HG02763 (cell line): ENCODE results near the gene ASB12.
A peak's percentile ranks its signal among the peaks of the same experiment; 100 is the strongest.
"Not testable (repeated sequence)": the region's sequence is repeated elsewhere in the genome, so short reads cannot be mapped to it uniquely, and the experiment has no call there.

ENCODE experiments used
- ATAC-seq: cut with Tn5 transposase; IDR thresholded peaks from one replicate; pipeline ENCODE4 v1.9.1; 2021; ENCODE audit warnings: mild to moderate bottlenecking, moderate library complexity; ENCODE audit not compliant: unreplicated experiment

The ASB12 gene, protein sequence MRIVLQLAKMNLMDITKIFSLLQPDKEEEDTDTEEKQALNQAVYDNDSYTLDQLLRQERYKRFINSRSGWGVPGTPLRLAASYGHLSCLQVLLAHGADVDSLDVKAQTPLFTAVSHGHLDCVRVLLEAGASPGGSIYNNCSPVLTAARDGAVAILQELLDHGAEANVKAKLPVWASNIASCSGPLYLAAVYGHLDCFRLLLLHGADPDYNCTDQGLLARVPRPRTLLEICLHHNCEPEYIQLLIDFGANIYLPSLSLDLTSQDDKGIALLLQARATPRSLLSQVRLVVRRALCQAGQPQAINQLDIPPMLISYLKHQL

DNA sequence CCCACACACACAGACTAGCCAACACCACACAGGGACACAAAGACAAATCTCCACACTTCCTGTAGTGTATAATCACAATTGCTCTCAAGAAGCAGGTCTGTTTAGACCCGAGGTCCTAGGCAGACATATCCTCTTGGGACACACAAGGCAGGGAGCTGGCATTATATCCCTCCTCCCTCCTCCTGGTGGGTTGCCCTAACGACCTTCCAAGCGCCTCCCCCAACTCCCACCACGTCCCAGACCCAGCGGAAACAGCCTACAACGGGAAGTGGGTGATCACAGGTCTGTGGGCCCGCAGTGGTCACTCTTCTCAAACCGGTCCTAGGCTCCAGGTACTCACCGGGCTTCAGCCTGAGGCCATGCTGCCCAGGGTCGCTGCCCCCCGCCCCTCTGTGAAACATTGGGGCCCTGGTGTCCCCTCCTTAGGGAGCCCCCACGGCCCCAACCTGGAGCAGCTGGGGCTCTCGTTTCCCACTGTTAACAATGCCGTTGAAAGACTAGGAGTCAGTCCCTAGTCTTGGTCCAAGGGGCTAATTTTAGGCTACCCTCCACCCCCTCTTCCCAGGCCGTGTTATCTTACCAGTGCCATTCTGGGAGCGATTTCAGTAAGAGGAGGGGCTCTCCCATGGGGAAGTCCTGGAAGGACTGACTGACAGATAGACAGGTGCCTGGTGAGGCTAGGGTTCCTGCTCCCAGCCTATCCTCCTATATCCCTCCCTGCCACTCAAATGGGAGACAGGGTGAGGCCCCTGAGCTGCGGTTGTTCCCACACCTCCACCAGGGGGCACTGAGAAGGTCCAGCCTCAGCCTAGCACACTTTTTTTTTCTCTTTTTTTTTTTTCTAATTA lies at the start of gene ASB12:
Gene ASB12 (minus strand): TSS at position 485 of the 848 bp plus-strand sequence. CDS start 4,957 bp downstream, outside the sequence.
- no peak for ATAC-seq

- ATAC-seq, result no peak
These were observed 34.9 kb upstream of the ASB12 start for GRCh38 chrX:64265265-64265664.

DNA sequence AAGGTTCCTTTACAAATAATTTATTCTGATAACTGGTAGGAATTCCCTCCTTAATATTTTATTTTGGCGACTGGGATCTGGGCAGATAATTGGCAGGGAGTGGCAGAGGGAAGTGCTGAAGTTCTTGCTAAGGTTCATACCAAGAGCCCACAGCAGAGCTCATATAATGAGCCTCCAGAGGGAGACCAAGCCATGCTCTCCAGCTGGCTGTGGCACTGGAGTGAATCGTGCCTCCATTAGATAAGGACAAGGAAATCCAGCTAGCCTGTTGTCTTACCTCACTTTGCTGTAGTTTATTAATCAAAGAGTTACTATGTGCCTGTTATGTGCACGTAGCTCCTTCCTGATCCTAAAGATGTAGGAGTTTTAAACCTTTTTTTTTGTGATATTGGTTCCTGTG lies 1.3 kb downstream of the ASB12 start:
- ATAC-seq, result no peak

DNA sequence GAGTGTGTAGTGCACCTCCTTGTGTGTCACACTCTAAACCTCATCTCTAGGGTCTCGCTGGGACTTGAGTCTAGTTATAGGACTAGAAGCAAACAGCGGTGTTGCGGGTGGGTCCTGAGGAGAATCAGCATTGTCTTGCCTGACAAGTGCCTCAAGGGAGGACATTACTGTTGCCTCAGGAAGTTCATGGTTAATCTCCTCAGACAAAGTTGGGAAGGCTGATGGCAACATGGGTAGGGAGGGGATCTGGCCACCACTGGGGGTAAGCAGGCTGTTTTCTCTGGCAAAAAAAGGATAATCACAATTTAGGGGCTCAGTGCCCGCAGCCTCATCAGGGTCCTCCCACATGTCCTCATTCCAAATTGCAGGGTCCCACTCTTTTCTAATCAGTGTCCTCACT lies 12.4 kb downstream of the ASB12 start:
- no peak for ATAC-seq

- not testable (repeated sequence) for ATAC-seq
These were observed 16.4 kb downstream of the ASB12 start for GRCh38 chrX:64213989-64214388.

- ATAC-seq, result no peak
These were observed 23.7 kb downstream of the ASB12 start for GRCh38 chrX:64206556-64207162.

GRCh38 chrX:64205735-64206501 lies 24.5 kb downstream of the ASB12 start:
- peak; percentile 90 for ATAC-seq

DNA sequence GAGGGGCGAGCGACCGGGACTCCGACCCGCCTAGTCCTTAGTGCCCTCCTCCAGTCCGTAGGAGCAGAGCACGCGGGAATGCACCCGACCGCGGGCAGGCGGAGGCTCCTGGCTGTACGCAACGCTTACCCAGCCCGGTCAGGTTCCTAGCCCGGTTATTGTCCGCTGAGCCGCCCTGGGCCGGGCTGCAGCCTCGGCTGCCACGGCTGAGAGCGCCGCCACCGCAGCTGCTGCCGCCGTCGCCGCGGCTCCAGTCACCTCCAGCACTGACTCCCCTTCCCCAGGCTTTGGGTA lies 25.0 kb downstream of the ASB12 start, which contains the start of gene AMER1:
Gene AMER1 (minus strand): TSS at position 268 of the 294 bp plus-strand sequence. CDS start 12,422 bp downstream, outside the sequence.
- ATAC-seq, result peak; percentile 35

DNA sequence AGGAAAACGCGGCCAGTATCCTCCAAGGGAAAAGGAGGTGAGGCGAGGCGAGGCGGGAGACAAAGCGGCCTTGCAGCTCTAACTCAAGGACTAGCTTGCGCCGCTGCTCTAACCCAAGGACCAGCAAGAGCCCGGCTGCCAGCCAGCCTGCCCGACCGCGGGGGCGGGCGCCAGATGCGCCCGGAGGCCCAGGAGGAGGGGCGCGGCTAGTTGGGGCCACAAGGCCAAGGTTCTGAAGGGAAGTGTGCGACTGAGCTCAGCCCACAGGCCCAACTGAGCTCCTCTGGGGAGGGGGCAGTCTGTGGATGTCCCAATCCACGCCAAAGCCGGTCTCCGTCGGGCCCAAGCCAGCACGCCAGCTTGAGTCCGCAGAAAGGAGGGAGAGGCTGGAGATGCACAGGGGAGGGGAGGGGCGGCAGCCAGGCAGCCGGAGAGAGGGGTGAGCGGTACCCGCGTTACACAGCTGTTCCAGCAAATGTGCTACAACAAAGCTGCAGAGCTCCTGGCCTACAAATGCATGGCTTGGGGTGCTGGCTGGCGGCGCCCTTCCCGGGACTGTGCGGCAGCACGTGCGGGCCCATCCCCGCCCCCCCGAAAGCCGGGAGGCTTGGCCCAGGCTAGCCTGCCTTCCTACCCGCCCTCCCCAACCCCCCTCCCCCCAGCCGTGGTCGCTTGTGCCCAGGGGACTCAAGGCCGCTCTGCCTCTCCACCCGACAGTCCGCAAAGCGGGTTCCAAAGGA lies 25.5 kb downstream of the ASB12 start:
- ATAC-seq, result peak; percentile 3

GRCh38 chrX:64204252-64204651 lies 26.2 kb downstream of the ASB12 start:
- no peak for ATAC-seq

DNA sequence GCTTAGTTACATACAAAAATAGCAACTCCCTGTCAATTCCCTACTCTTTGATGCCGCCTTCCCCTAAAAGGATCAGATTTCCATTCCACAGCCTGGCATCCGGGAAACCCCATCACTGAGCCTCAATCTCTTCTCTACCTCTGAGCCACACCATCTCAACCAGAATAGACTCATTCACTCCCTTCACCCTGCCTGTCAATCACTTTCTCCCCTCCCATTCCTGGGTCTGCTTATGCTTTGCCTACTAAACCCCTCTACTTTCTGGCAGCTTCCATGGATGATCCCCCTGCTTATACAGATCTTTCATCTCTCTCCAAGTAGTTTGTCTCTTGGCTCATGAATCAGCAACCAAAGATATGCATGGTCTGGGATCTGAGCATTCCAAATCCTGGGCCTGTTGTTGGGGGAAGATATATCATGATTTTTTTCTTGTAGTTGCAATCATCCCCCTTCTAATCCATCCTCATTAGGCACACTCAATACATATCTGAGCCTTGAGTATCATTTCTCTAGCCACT lies 27.5 kb downstream of the ASB12 start:
- no peak for ATAC-seq

GRCh38 chrX:64198036-64198435 lies 32.4 kb downstream of the ASB12 start:
- ATAC-seq, result no peak

- ATAC-seq, result no peak
These were observed 33.8 kb downstream of the ASB12 start for GRCh38 chrX:64196606-64197005.

- ATAC-seq, result no peak
These were observed 34.5 kb downstream of the ASB12 start for GRCh38 chrX:64195862-64196261.

- ATAC-seq, result no peak
These were observed 37.7 kb downstream of the ASB12 start for GRCh38 chrX:64192673-64193072.

GRCh38 chrX:64192040-64192439 lies 38.4 kb downstream of the ASB12 start:
- no peak for ATAC-seq

- no peak for ATAC-seq
These were observed 39.0 kb downstream of the ASB12 start for GRCh38 chrX:64191281-64192010.

GRCh38 chrX:64190136-64190740 lies 40.2 kb downstream of the ASB12 start:
- no peak for ATAC-seq

DNA sequence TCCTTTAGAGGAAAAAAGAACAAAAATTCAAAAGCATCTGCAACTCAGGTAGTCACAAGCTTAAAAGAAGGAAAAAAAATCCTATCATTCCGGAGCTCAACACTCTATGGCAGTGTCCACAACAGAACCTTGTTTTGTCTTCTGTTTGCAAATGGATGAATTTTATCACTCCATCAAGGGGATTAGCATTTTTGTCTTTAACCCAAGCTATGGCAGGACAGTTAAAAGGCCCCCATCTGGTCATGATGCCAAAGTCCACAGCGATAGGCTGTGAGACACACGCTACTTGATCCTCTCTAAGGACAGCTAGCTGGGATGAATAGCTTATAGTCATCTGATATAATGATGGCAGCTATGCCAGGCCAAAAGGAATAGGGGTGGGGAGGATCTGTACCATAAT lies 41.5 kb downstream of the ASB12 start:
- ATAC-seq, result no peak
